NOMO-1 treated with DMSO at 0.1 percent for 48 hours (cell line): ENCODE data around the gene DOCK4.

Experiments used
- DNase-seq: peaks from one replicate; lab custom pipeline; 2025; ENCODE audit not compliant: unreplicated experiment; lab: John Stamatoyannopoulos, UW

Gene DOCK4

GRCh38 chr7:112061051-112061450 lies 145.1 kb downstream of the DOCK4 start:
- no peak for DNase-seq

- DNase-seq, result no peak
Observed at GRCh38 chr7:112060625-112061024, 145.6 kb downstream of the DOCK4 start.

- DNase-seq, result no peak
Observed at GRCh38 chr7:112059675-112060074, 146.5 kb downstream of the DOCK4 start.

- no peak for DNase-seq
Observed at GRCh38 chr7:112058686-112059085, 147.5 kb downstream of the DOCK4 start.

- DNase-seq, result no peak
Observed at GRCh38 chr7:112056409-112056808, 149.8 kb downstream of the DOCK4 start.

GRCh38 chr7:112053737-112054069 lies 152.5 kb downstream of the DOCK4 start:
- no peak for DNase-seq

GRCh38 chr7:112052993-112053736 lies 153.0 kb downstream of the DOCK4 start:
- no peak for DNase-seq

- DNase-seq, result no peak
Observed at GRCh38 chr7:112052498-112052897, 153.7 kb downstream of the DOCK4 start.

GRCh38 chr7:112050250-112050881 lies 155.8 kb downstream of the DOCK4 start:
- no peak for DNase-seq

- no peak for DNase-seq
Observed at GRCh38 chr7:112049555-112050249, 156.5 kb downstream of the DOCK4 start.

- no peak for DNase-seq
Observed at GRCh38 chr7:112047421-112047820, 158.8 kb downstream of the DOCK4 start.

- DNase-seq, result no peak
Observed at GRCh38 chr7:112045222-112045621, 161.0 kb downstream of the DOCK4 start.

GRCh38 chr7:112042631-112043030 lies 163.6 kb downstream of the DOCK4 start:
- no peak for DNase-seq

- no peak for DNase-seq
Observed at GRCh38 chr7:112038353-112038752, 167.8 kb downstream of the DOCK4 start.

- no peak for DNase-seq
Observed at GRCh38 chr7:112036071-112036470, 170.1 kb downstream of the DOCK4 start.

GRCh38 chr7:112031689-112032088 lies 174.5 kb downstream of the DOCK4 start:
- DNase-seq, result no peak

- no peak for DNase-seq
Observed at GRCh38 chr7:112025556-112025955, 180.6 kb downstream of the DOCK4 start.

GRCh38 chr7:112023786-112024185 lies 182.4 kb downstream of the DOCK4 start:
- no peak for DNase-seq

- DNase-seq, result no peak
Observed at GRCh38 chr7:112023282-112023681, 182.9 kb downstream of the DOCK4 start.

GRCh38 chr7:112022128-112022527 lies 184.1 kb downstream of the DOCK4 start:
- no peak for DNase-seq

- no peak for DNase-seq
Observed at GRCh38 chr7:112021379-112022044, 184.7 kb downstream of the DOCK4 start.

GRCh38 chr7:112020800-112021199 lies 185.4 kb downstream of the DOCK4 start:
- no peak for DNase-seq
